Right ventricle myocardium inferior (tissue), 1 donor: ENCODE results near the gene CLSTN2. TPM values are rescaled to one million over a fixed set of nuclear protein-coding genes. Genes with fewer than 3 reads are reported as not detected.

ENCODE experiments used
- ATAC-seq: fragments of 200-7000 bp; cut with Tn5 transposase; one replicate; pipeline ENCODE4 v1.9.1; 2020; ENCODE audit warnings: mild to moderate bottlenecking, moderate library complexity
- DNase-seq: peaks from one replicate; pipeline ENCODE4 v3.0.0; 2021; ENCODE audit errors: missing footprints
- intact Hi-C: fragments of 100-400 bp; cut with DNase I; formaldehyde crosslinking; loops from one replicate; pipeline ENCODE4 v1.11.0; 2022
- total RNA-seq: library from RNA; stranded (reverse); fragmentation: NEBNext Ultra II Directional; extraction: Animal tissue kit (Norgen Biotek cat#: 25700); gene quantifications from one replicate; pipeline ENCODE4 v1.2.1, GENCODE V29; 2021
- donor health status: DM: no; HTN: yes; CAD: no; lungs with severe emphysema.

The CLSTN2 gene
- total RNA-seq, 1 donor from 2014 or later, result 8.4 TPM

DNA sequence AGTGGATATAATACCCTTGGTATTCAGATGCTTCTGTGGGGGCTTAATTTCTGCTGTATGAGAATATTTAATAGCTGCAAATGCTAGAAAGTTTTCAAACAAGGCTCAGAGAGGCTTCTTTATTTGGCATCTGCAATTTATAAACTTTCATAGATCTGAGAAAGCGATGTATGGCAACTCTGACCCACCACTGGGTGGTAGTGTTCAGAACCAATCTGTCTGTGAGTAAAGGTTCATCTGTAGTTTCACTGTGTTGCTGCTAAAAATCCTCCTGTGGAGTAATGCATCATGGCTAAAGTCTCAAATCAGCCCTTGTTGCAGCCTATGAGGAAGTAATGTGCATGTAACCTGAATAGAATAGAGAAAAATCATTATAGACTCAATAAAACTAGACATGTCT is 47.4 kb downstream of the CLSTN2 start:
- intact Hi-C loops, result no loop called here
- no peak for DNase-seq
- no peak for ATAC-seq

DNA sequence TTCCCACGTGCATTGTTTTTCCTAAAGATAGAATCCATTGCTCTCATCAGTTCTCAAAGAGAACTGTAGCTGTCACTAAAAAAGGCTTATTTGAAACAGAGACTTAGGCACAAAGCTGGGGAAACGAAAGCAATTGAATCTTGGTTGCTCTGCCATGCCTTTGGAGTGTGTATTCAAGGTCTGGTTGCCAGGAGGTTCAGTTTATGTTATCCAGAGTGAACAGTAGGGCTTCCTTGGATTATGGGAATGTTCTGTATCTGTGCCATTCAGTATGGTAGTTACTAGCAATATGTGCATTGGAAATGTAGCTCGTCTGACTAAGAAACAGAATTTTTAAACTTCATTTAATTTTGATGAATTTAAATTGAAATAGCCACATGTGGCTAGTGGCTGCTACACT is 50.6 kb downstream of the CLSTN2 start:
- DNase-seq, result no peak
- no peak for ATAC-seq
- intact Hi-C loops, result no loop called here

DNA sequence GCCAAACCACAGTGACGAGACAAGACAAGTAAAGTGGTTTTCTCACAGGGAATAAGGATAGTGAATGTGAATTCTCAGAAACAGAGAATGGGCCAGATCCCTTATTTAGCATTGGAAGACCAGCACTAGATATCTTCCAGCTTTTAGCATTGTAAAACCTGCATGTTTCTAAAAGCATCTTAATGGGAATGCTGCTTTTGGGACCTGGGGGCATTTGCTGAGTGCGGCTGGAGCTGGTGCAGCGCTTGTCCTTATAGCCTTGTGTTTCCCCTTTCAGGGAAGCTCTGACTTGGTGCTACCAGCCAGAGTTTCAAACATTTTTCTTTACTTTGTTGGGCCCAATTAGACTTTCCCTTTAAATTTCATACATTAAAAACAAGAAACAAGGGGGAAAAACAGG is 52.9 kb downstream of the CLSTN2 start:
- DNase-seq (no peak), ATAC-seq (no peak)
- intact Hi-C loops, result no loop called here

DNA sequence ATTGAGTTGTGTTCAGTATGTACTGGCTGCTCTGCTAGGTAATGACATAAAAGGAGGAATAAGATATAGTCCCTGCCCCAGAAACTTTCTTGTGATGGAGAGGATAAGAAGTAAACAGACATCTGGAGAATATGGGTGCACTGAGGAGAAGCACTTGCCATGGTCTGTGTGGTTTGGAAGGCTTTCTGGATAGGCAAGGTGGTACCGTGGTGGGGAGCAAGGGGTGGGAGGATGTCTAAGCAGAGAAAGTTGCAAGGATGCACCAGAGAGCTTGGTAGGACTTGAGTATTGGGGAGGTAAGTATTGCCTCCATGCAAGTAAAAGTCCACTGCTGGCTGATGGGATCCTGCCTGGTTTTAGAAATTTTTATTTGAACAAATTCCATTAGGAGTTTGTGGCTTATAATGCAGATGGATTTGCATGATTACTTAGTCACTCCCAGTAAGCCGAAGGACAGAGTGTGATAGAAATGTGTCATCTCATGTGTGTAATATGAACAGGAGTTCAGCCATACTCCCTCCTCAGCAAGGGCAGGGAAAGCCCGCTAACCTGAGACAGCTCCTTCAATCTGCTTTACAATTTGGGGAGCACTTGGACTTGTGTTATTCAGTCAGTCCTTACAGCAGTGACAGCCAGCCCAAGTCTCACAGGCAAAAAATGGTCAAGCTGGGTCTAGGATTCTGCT is 53.6 kb downstream of the CLSTN2 start:
- ATAC-seq (no peak), DNase-seq (no peak)
- intact Hi-C loops, result no loop called here

DNA sequence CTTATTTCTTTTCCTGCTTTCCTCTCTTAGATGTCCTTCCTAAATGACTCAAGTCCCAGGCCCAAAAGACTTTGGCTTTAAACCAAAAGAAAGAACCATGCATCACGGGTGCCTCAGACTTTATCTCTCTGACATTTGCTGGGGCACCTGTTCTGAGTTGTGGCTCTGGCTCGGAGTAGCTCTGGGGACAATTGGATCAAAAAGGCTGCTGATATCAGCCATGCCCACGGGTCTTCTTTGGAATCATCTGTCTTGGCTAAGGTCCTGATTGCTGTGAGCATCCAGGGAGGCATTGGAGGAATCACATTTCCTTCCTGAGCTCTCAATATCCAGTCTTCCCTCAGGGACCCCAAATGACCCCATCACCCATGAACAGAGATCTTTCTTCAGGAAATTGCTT is 59.9 kb downstream of the CLSTN2 start:
- DNase-seq, result no peak
- no peak for ATAC-seq
- intact Hi-C loops, result no loop called here

DNA sequence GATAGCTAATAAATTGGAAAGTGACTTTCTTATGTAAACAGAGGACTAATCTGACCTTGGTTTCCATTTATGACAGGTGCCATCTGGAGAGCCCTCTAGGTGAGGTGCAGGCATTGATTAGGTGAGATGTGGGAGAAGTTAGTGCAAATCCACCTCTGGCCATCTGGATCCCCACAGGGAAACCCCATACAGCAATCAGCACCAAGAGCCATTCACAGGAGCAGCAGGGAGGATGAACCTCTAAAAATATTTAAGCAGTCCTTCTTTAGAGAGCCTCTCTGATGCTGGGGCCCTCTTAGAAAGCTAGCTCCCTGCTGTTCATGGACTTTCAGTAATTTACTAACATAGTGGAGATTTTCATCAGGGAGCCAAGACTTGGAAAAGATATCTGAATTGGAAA is 69.3 kb downstream of the CLSTN2 start:
- DNase-seq (no peak), ATAC-seq (no peak)
- intact Hi-C loops, result no loop called here

DNA sequence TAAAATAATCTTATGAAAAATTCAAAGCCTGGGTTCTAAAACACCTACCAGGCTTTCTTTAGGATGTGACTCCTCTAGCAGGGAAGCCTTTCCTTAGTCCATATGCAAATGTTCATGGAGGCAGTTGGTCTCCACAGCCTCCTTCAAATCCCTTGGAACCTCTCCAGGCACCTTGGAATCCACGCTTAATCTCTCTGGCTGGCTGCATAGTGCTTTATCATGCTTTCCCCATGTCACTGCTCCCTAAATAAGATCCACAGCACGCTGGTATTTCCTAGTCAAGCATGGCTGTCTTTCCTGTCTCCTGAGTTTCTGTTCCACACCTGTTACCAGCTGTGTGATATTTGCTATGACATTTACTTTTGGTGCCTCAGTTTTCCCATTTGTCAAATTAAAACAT is 71.3 kb downstream of the CLSTN2 start:
- intact Hi-C loops, result no loop called here
- ATAC-seq (no peak), DNase-seq (no peak)

DNA sequence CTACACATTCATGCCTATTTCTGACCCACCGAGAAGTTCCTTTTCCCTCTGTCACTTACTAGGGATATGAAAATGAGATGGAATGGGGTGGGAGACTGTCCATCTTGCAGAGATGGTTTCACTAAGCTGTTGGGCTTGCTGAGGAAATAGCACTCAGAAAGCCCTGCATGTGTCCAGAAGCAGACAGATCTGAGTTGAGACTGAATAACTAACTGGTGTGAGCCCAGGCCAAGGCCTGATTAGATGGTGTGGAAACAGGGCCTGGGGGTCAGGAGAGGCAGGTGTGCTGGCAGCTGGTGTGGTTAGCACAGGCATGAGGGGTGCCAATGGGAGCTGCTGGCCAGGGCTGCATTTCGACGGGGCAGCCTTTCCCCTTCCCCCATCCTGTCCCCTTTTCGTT is 72.1 kb downstream of the CLSTN2 start:
- no peak for DNase-seq
- no peak for ATAC-seq
- intact Hi-C loops, result no loop called here

DNA sequence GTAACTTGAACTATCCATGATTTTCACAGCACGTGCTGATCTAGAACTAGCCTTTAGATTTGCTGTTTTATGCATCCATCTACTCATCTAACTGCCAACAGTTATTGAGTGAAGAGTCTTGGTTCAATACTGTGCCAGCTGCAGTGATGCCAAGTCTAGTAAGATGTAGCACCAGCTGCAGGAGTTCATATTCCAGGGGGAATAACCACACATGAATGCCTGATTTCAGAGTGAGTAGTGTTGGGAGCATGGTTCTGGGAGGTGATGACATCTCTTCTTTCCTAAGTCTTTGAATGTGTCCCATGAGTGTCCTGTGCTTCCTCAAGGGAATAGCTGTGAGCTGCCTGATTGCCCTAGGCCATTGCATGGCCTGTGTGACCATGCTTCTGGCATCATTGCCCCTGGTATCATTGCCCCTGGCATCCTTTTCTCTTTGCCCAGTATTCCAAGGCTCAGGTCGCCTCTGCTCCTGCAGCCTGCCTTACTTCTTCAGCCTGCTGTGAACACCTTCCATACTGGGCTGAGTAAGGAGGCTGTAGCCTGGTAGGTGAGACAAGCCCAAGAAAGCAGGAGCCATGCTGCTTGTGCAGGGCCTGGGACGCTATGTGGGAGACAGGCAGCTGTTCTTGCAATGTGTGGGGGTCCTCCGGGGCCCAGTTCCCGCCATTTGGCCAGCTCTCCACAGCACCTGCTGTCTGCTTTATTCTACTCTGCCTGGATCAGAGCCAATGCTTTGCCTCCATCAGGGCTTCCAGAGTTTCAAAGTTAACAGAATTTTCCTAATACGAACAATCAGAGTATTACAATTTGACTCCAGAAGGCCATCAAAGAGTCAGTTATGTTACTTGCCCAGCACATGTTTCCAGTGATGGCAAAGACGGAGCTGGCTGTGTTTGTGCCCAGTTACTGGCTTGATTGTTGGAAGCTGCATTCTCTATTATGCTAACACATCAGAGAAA is 73.2 kb downstream of the CLSTN2 start:
- no peak for ATAC-seq
- DNase-seq, result no peak
- intact Hi-C loops, result no loop called here

DNA sequence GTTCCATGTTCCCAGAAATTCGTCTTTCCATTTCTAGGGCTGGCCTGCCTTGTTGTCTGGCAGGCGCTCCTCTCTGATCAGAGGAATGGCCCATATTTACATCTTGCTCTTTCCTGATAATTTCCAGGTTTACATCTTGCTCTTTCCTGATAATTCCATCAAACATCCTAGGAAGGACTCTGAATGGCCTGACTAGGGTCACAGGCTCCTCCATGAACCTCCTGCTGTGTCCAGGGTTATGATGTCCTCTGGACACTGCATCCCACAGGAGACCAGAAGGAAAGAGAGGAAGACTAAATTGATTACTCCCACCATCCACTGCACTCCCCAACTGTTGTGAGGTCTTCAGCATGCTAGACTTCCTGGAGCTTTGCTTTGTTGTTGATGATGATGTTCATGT is 75.4 kb downstream of the CLSTN2 start:
- ATAC-seq (no peak), DNase-seq (no peak)
- intact Hi-C loops, result no loop called here

DNA sequence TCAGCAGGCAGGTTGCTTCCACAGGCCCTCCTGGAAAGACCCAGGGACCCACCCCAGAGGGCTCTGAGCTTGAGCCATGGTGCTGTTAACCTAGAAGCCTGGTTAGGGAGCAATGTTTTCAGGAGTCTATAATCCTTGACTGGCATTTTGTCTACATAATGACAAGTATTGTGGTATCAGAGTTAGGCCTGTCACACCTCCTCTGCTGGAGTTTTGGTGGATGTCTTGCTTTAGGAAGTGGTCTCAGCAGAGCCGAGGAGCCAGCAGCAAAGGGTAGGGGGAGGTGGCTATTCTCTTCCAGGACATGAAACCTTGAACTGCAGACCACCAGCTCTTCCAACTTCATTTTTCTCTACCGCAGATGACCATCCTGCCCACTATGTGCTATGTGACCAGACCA is 76.1 kb downstream of the CLSTN2 start:
- DNase-seq (no peak), ATAC-seq (no peak)
- intact Hi-C loops, result no loop called here

DNA sequence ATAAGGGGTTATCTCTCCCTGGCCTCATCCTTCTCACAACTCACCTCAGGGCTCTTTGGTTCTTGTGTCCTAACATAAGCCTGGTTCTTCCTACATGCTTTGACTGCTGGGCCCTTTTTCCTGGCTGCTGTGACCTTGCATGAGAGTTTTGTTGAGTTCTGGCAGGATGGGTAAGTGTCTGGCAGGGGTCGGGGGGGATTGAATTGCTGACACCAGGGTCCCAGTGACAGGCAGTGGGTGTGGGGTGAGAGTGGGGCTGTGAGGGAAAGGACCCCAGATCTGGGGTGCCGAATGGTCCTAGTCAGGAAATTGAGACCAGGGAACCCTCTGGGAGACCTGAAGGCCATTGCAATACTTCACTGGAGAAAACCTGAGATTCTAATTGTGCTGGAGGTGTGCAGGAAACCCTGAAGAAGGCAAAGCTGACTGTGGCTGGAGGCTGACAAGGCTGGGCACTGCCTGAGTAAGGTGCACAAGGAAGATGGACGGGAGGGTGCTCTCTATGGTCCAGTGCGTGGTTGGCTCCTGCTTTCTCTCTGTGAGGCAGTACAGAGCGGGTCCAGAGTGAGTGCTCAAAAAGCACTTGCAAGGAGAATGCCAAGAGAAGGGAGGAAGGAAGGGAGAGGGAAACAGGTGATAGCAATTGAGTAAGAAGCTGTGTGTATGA is 76.8 kb downstream of the CLSTN2 start:
- DNase-seq (no peak), ATAC-seq (no peak)
- intact Hi-C loops, result no loop called here

DNA sequence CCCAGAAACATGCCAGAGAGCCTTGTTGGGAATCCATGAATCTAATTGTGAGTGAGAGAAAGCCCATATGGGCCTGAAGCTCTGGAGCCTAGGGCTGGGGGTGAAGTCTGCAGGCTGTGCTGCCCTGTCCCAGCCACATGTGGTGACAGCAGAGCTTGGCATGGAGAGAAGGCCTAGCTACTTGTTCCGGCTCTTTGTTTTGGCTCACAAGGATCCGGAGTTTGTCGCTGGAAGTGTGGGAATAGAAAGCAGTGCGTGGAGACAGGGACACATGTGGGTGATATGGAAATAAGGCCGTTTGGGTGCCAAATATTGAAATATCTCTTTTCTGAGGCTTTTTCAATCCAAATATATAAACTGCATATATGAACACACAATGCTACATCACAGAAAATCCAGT is 78.2 kb downstream of the CLSTN2 start:
- ATAC-seq (no peak), DNase-seq (no peak)
- intact Hi-C loops, result no loop called here

DNA sequence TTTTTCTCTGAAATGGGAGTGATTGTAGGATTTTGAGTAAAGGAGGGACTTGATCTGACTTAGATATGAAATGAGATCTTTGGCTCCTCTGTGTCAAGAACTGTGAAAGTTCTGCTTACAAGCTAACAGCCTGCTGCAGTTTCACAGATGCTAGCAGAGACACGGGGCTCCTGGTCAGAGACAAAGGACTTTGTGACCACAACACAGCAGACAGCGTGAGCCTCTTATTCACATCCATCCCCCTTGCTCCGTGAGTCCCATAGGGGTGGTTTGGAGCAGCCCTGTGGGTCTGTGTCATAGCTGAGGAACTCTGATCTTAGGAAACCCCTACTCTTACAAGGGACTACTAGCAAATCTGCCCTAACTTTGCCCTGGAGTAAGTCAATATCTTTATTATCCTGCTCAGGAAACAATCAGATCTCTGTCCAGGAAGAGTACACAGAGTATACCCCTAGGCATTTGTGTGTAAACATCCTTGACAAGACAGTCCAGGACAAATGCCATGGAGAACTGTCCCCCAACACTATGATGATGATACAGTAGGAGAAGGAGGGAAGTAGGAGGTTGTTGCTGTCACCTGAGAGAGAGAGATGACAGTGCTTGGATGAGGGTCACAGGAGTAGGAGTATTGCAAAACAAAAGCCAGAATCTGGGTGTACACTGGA is 80.0 kb downstream of the CLSTN2 start:
- intact Hi-C loops, result no loop called here
- ATAC-seq (no peak), DNase-seq (no peak)

DNA sequence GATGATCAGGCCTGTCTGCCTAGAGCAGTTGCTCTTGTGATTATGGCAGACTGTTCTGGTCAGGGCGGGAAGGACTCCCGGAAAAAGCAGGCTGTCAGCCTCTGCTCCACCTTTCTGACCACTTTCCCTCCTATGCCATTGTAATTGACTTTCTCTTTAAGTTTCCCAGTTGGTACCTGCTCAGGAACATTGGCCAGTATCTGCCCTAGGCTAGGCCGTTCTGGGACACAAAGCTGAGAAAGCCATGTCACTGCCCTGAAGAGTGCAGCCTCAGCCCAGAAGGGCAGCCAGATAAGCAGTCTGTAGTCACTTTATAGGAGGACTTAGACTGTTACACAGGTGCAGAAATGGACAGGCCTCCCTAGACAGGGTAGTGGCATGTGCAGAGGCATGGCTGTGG is 80.8 kb downstream of the CLSTN2 start:
- ATAC-seq (no peak), DNase-seq (no peak)
- intact Hi-C loops, result no loop called here

DNA sequence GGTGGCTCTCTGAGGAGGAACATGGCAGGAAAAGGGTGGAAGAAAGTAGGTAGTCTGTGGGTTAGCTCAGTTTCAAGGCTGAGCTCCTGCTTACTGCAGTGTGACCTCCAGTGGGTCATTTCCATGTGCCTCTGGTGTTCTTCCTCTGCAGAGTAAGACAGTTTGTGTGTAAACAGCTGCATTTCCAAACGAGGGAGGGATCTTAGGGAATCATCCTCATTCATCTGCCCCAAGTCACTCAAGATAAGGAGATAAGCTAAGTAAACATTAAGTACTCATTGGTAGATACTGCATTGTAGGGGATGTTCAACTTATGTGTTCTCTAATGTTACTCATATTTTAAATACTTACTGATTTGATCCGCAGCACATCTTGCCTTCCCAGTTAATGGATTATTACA is 83.6 kb downstream of the CLSTN2 start:
- ATAC-seq (no peak), DNase-seq (no peak)
- intact Hi-C loops, result no loop called here

DNA sequence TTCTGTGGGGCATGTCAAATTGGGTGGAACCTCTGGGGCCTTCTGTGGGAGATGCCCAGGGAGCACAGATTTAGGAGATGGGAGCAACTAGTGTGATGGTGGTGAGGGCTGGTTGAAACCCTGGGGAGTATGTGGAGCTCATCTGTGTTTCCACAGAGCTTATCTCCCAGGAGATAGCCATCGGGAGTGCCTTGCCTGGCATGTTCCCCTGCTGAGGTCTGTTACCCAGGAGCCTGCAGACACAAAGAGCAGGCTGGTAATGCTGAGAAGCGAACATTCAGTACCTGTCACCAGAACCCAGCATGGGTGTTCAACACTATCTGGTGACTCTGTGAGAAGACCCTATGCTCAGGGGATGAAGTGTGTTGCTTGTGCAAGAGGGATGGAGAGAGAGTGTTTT is 85.0 kb downstream of the CLSTN2 start:
- DNase-seq (no peak), ATAC-seq (no peak)
- intact Hi-C loops, result no loop called here

DNA sequence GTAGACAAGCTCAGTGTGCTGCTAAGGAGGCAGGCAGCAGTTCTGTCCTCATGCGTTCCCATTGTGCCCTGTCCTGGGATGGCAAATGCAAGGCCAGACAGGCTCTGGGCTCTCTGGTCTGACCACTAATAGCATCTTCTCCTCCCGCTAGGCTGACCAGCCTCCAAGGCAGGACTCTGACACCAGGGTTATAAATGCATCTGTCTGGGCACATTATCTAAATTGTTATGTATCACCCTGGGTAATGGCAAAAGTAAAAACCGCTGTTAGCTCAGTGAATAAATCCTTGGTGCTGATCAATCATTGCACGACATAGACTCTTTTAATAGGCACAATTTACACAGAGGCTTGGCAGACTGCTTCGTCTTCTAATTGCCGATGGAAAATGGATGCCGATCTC is 85.6 kb downstream of the CLSTN2 start:
- no peak for ATAC-seq
- intact Hi-C loops, result no loop called here
- no peak for DNase-seq

DNA sequence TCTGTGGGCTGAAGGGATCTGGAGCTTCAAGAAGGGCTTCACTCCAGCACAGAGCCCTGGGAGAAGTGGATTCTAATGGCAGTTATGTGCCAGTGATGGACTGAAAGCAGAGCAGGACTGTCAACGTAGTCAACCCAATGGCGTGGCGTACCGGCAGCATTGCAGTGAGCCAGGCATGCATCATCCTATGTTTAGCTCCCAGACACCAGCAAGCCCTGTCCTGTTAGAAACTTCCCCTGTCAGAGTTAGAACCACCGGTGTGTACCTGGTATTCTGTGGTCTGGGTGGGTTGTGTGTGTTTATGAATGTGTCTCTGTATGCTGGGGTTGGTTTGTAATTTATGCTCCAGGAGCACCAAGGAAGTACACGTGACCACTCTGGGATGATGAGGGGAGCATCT is 86.3 kb downstream of the CLSTN2 start:
- DNase-seq, result no peak
- intact Hi-C loops, result no loop called here
- no peak for ATAC-seq
